ENCODE results near the gene ICAM3. TPM values are rescaled to one million over a fixed set of nuclear protein-coding genes. Genes with fewer than 3 reads are reported as not detected.

Gene ICAM3
- total RNA-seq, 1 donor from 2014 or later, result 12.4 TPM

DNA sequence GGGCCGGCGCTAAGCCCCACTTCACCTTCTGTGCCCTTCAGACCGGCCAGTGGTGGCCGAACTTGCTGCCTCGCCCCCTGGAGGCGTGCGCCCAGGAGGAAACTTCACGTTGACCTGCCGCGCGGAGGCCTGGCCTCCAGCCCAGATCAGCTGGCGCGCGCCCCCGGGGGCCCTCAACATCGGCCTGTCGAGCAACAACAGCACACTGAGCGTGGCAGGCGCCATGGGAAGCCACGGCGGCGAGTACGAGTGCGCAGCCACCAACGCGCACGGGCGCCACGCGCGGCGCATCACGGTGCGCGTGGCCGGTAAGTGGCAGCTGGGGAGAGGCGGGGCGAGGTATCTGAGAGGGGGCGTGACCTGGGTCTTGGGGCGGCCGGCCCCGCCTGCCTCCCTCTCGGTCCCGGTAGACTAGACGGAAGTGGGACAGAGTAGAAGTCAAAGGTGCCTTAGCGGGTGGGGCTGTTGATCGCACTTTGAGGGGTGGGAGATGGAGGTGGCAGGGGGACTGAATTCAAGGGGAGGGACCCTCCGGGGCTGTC, 44.0 kb downstream of the ICAM3 start:
- Mint-ChIP-seq H3K27me3 (ENCODE audit: low read depth, unreplicated experiment) (peaks cover 57% of the 10 kb centered on the region), H3K4me1 (ENCODE audit: low read depth, unreplicated experiment) (no peaks in the 10 kb centered on the region), H3K36me3 (ENCODE audit: low read depth, unreplicated experiment) (peaks cover 2% of the 10 kb centered on the region), H3K4me3 (ENCODE audit: unreplicated experiment) (no peak overlapping the region), H3K9me3 (ENCODE audit: unreplicated experiment) (peaks cover 24% of the 10 kb centered on the region), H3K27ac (ENCODE audit: unreplicated experiment) (no peak overlapping the region)
- H3K27me3 ChIP-seq (ENCODE audit: insufficient read depth, low read length), result peaks cover 56% of the 10 kb centered on the region
- peak overlapping the region; percentile 63 for H3K4me2 ChIP-seq (ENCODE audit: low read length)
- DNase-seq (ENCODE audit: low read depth) (no peak), FAIRE-seq (no peak)
- H3K9ac ChIP-seq (ENCODE audit: low read length), result no peak overlapping the region
- no peak overlapping the region for H2AFZ ChIP-seq (ENCODE audit: low read depth, low read length)
- no peak overlapping the region for H3K4me3 ChIP-seq (ENCODE audit: insufficient read depth, low read depth, low read length)
- H3K27ac ChIP-seq (ENCODE audit: low read depth, low read length), result no peak overlapping the region
- peak; percentile 75 for TF ChIP-seq EZH2 (IDR thresholded peaks at IDR 0.05; ENCODE audit: insufficient read depth, low read length)
- TF ChIP-seq, protein P1, sequence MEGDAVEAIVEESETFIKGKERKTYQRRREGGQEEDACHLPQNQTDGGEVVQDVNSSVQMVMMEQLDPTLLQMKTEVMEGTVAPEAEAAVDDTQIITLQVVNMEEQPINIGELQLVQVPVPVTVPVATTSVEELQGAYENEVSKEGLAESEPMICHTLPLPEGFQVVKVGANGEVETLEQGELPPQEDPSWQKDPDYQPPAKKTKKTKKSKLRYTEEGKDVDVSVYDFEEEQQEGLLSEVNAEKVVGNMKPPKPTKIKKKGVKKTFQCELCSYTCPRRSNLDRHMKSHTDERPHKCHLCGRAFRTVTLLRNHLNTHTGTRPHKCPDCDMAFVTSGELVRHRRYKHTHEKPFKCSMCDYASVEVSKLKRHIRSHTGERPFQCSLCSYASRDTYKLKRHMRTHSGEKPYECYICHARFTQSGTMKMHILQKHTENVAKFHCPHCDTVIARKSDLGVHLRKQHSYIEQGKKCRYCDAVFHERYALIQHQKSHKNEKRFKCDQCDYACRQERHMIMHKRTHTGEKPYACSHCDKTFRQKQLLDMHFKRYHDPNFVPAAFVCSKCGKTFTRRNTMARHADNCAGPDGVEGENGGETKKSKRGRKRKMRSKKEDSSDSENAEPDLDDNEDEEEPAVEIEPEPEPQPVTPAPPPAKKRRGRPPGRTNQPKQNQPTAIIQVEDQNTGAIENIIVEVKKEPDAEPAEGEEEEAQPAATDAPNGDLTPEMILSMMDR (IDR thresholded peaks at IDR 0.05; ENCODE audit: insufficient read depth, low read depth, low read length), result no peak
- peaks cover 11% of the 10 kb centered on the region for H3K9me3 ChIP-seq (ENCODE audit: insufficient read depth, low read depth, low read length)
- no peaks in the 10 kb centered on the region for H3K79me2 ChIP-seq (ENCODE audit: insufficient read depth, low read length)
- peaks cover 13% of the 10 kb centered on the region for H4K20me1 ChIP-seq (ENCODE audit: insufficient read depth, low read length)
- H3K36me3 ChIP-seq (ENCODE audit: insufficient read depth, low read length), result no peaks in the 10 kb centered on the region
- peaks cover 25% of the 10 kb centered on the region for H3K4me1 ChIP-seq (ENCODE audit: insufficient read depth, low read length)

DNA sequence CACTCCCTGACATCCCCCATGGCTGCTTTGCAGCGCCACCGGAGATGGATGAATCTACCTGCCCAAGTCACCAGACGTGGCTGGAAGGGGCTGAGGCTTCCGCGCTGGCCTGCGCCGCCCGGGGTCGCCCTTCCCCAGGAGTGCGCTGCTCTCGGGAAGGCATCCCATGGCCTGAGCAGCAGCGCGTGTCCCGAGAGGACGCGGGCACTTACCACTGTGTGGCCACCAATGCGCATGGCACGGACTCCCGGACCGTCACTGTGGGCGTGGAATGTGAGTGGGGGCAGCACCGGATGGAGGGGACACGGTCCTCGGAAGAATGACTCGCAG, 45.1 kb downstream of the ICAM3 start:
- TF ChIP-seq, protein P1 (IDR thresholded peaks at IDR 0.05; ENCODE audit: insufficient read depth, low read depth, low read length), result no peak
- peak; percentile 26 for TF ChIP-seq EZH2 (IDR thresholded peaks at IDR 0.05; ENCODE audit: insufficient read depth, low read length)
- Histone ChIP-seq H4K20me1 (ENCODE audit: insufficient read depth, low read length) (peaks cover 16% of the 10 kb centered on the region), H3K4me1 (ENCODE audit: insufficient read depth, low read length) (peaks cover 28% of the 10 kb centered on the region), H2AFZ (ENCODE audit: low read depth, low read length) (no peak overlapping the region), H3K79me2 (ENCODE audit: insufficient read depth, low read length) (no peaks in the 10 kb centered on the region), H3K4me3 (ENCODE audit: insufficient read depth, low read depth, low read length) (no peak overlapping the region), H3K27ac (ENCODE audit: low read depth, low read length) (no peak overlapping the region), H3K36me3 (ENCODE audit: insufficient read depth, low read length) (no peaks in the 10 kb centered on the region), H3K9ac (ENCODE audit: low read length) (no peak overlapping the region), H3K9me3 (ENCODE audit: insufficient read depth, low read depth, low read length) (peaks cover 11% of the 10 kb centered on the region), H3K27me3 (ENCODE audit: insufficient read depth, low read length) (peaks cover 63% of the 10 kb centered on the region), H3K4me2 (ENCODE audit: low read length) (no peak overlapping the region)
- no peaks in the 10 kb centered on the region for H3K4me1 Mint-ChIP-seq (ENCODE audit: low read depth, unreplicated experiment)
- peaks cover 2% of the 10 kb centered on the region for H3K36me3 Mint-ChIP-seq (ENCODE audit: low read depth, unreplicated experiment)
- DNase-seq (ENCODE audit: low read depth) (no peak), FAIRE-seq (no peak)
- peaks cover 62% of the 10 kb centered on the region for H3K27me3 Mint-ChIP-seq (ENCODE audit: low read depth, unreplicated experiment)
- H3K4me3 Mint-ChIP-seq (ENCODE audit: unreplicated experiment), result no peak overlapping the region
- no peak overlapping the region for H3K27ac Mint-ChIP-seq (ENCODE audit: unreplicated experiment)
- H3K9me3 Mint-ChIP-seq (ENCODE audit: unreplicated experiment), result peaks cover 28% of the 10 kb centered on the region

DNA sequence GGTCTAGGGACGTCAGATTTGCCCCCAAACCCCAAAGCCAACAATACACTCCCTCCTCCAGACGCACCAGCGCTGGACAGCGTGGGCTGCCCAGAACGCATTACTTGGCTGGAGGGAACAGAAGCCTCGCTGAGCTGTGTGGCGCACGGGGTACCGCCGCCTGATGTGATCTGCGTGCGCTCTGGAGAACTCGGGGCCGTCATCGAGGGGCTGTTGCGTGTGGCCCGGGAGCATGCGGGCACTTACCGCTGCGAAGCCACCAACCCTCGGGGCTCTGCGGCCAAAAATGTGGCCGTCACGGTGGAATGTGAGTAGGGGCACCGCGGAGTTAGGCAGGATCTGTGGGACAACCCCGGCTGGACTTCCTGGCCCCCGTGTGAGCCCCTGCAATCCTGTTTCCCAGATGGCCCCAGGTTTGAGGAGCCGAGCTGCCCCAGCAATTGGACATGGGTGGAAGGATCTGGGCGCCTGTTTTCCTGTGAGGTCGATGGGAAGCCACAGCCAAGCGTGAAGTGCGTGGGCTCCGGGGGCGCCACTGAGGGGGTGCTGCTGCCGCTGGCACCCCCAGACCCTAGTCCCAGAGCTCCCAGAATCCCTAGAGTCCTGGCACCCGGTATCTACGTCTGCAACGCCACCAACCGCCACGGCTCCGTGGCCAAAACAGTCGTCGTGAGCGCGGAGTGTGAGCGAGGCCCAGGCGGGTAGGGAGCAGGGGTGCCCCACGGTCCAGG, 45.6 kb downstream of the ICAM3 start:
- no peak overlapping the region for H3K9ac ChIP-seq (ENCODE audit: low read length)
- H3K27me3 Mint-ChIP-seq (ENCODE audit: low read depth, unreplicated experiment), result peaks cover 66% of the 10 kb centered on the region
- H4K20me1 ChIP-seq (ENCODE audit: insufficient read depth, low read length), result peaks cover 16% of the 10 kb centered on the region
- H3K36me3 Mint-ChIP-seq (ENCODE audit: low read depth, unreplicated experiment), result peaks cover 2% of the 10 kb centered on the region
- FAIRE-seq (no peak), DNase-seq (ENCODE audit: low read depth) (no peak)
- H3K27ac Mint-ChIP-seq (ENCODE audit: unreplicated experiment), result peak overlapping the region; percentile 47
- no peaks in the 10 kb centered on the region for H3K4me1 Mint-ChIP-seq (ENCODE audit: low read depth, unreplicated experiment)
- H3K9me3 Mint-ChIP-seq (ENCODE audit: unreplicated experiment), result peaks cover 28% of the 10 kb centered on the region
- no peak overlapping the region for H3K4me3 Mint-ChIP-seq (ENCODE audit: unreplicated experiment)
- H3K27me3 ChIP-seq (ENCODE audit: insufficient read depth, low read length), result peaks cover 63% of the 10 kb centered on the region
- H3K4me3 ChIP-seq (ENCODE audit: insufficient read depth, low read depth, low read length), result no peak overlapping the region
- no peaks in the 10 kb centered on the region for H3K36me3 ChIP-seq (ENCODE audit: insufficient read depth, low read length)
- no peak overlapping the region for H3K4me2 ChIP-seq (ENCODE audit: low read length)
- no peaks in the 10 kb centered on the region for H3K79me2 ChIP-seq (ENCODE audit: insufficient read depth, low read length)
- no peak for TF ChIP-seq EZH2 (IDR thresholded peaks at IDR 0.05; ENCODE audit: insufficient read depth, low read length)
- TF ChIP-seq, protein P1 (IDR thresholded peaks at IDR 0.05; ENCODE audit: insufficient read depth, low read depth, low read length), result no peak
- peaks cover 11% of the 10 kb centered on the region for H3K9me3 ChIP-seq (ENCODE audit: insufficient read depth, low read depth, low read length)
- H2AFZ ChIP-seq (ENCODE audit: low read depth, low read length), result no peak overlapping the region
- no peak overlapping the region for H3K27ac ChIP-seq (ENCODE audit: low read depth, low read length)
- H3K4me1 ChIP-seq (ENCODE audit: insufficient read depth, low read length), result peaks cover 30% of the 10 kb centered on the region

Data from astrocyte (in vitro differentiated cells and primary cell).